Neural cell (in vitro differentiated cells): ENCODE measurements around the gene SKI. TPM values are rescaled to one million over a fixed set of nuclear protein-coding genes. Genes with fewer than 3 reads are reported as not detected.

Experiments
- H2AFZ ChIP-seq: fragments of 200-600, 300-800 bp; sonication (generic), shearing (Covaris generic); 2 replicates; pipeline ENCODE4 v1.6.0; 2014; ENCODE audit warnings: low read depth, mild to moderate bottlenecking, antibody characterized with exemption, low read length, moderate library complexity
- H3F3A ChIP-seq: fragments of 200-600 bp; shearing (Covaris generic); 2 replicates; pipeline ENCODE4 v1.6.1; 2016; ENCODE audit warnings: mild to moderate bottlenecking, moderate library complexity, mixed read lengths, antibody characterized with exemption, low read length; ENCODE audit not compliant: insufficient read depth, poor library complexity, severe bottlenecking
- H3K27ac ChIP-seq: fragments of 200-600, 300-800 bp; sonication (generic), shearing (Covaris generic); 2 replicates; pipeline ENCODE4 v1.5.1; 2014; ENCODE audit warnings: mild to moderate bottlenecking, low read length, moderate library complexity
- H3K27me3 ChIP-seq: fragments of 300-800, 200-600 bp; sonication (generic), shearing (Covaris generic); 2 replicates; pipeline ENCODE4 v1.6.0; 2014; ENCODE audit warnings: mild to moderate bottlenecking, low read depth, low read length, moderate library complexity; ENCODE audit not compliant: insufficient read depth
- H3K36me3 ChIP-seq: fragments of 300-800, 200-600 bp; sonication (generic), shearing (Covaris generic); 2 replicates; pipeline ENCODE4 v1.5.1; 2014; ENCODE audit warnings: mild to moderate bottlenecking, antibody characterized with exemption, low read length, moderate library complexity; ENCODE audit not compliant: insufficient read depth
- H3K4me2 ChIP-seq: fragments of 300-800, 200-600 bp; sonication (generic), shearing (Covaris generic); 2 replicates; pipeline ENCODE4 v1.6.0; 2014; ENCODE audit warnings: mild to moderate bottlenecking, low read length
- H3K4me3 ChIP-seq: fragments of 300-800, 200-600 bp; sonication (generic), shearing (Covaris generic); 2 replicates; pipeline ENCODE4 v1.5.1; 2014; ENCODE audit warnings: mild to moderate bottlenecking, low read length, moderate library complexity
- H3K79me2 ChIP-seq: fragments of 200-600 bp; shearing (Covaris generic); replicated peaks from 2 replicates; pipeline ENCODE4 v1.6.0; 2014; ENCODE audit warnings: mild to moderate bottlenecking, low read length, moderate library complexity; ENCODE audit not compliant: insufficient read depth
- H3K9ac ChIP-seq: fragments of 300-800, 200-600 bp; sonication (generic), shearing (Covaris generic); 2 replicates; pipeline ENCODE4 v1.6.1; 2016; ENCODE audit warnings: mild to moderate bottlenecking, low read length, mixed read lengths
- H3K9me2 ChIP-seq: fragments of 200-600 bp; shearing (Covaris generic); 2 replicates; pipeline ENCODE4 v1.6.1; 2016; ENCODE audit warnings: mild to moderate bottlenecking, low read length, mixed read lengths; ENCODE audit not compliant: insufficient read depth
- H3K9me3 ChIP-seq: fragments of 200-600, 300-800 bp; sonication (generic), shearing (Covaris generic); 2 replicates; pipeline ENCODE4 v1.6.1; 2016; ENCODE audit warnings: mild to moderate bottlenecking, mixed run types, low read length, moderate library complexity, mixed read lengths
- H4K20me1 ChIP-seq: fragments of 200-600 bp; shearing (Covaris generic); 2 replicates; pipeline ENCODE4 v1.6.1; 2016; ENCODE audit warnings: mild to moderate bottlenecking, mixed run types; ENCODE audit not compliant: insufficient read depth
- EP300 ChIP-seq: fragments of 450-650 bp; conservative IDR thresholded peaks from 2 replicates; pipeline ENCODE4 v1.6.1; 2014; ENCODE audit warnings: antibody characterized with exemption, mild to moderate bottlenecking, moderate library complexity; ENCODE audit not compliant: poor library complexity, severe bottlenecking
- EZH2 ChIP-seq: fragments of 200-600, 300-800 bp; shearing (Covaris generic), sonication (generic); IDR thresholded peaks from 2 replicates; pipeline ENCODE4 v1.6.1; 2014; ENCODE audit warnings: antibody characterized with exemption, low read length, borderline replicate concordance, mild to moderate bottlenecking; ENCODE audit not compliant: insufficient read depth, poor library complexity, severe bottlenecking
- MXI1 ChIP-seq: fragments of 450-650 bp; conservative IDR thresholded peaks from 2 replicates; pipeline ENCODE4 v1.6.1; 2014; ENCODE audit warnings: antibody characterized with exemption, mild to moderate bottlenecking; ENCODE audit not compliant: poor library complexity, severe bottlenecking
- POLR2AphosphoS5 ChIP-seq: IDR thresholded peaks from 2 replicates; pipeline ENCODE4 v1.6.1; 2012
- RAD21 ChIP-seq: fragments of 450-650 bp; conservative IDR thresholded peaks from 2 replicates; pipeline ENCODE4 v1.6.1; 2014; ENCODE audit warnings: antibody characterized with exemption, mild to moderate bottlenecking, moderate library complexity
- REST ChIP-seq: IDR thresholded peaks from 2 replicates; pipeline ENCODE4 v1.6.1; 2012; ENCODE audit warnings: borderline replicate concordance
- SMC3 ChIP-seq: fragments of 450-650 bp; conservative IDR thresholded peaks from 2 replicates; pipeline ENCODE4 v1.6.1; 2014; ENCODE audit warnings: antibody characterized with exemption, mild to moderate bottlenecking, moderate library complexity; ENCODE audit not compliant: poor library complexity
- TAF1 ChIP-seq: IDR thresholded peaks from 2 replicates; pipeline ENCODE4 v1.6.1; 2012; ENCODE audit warnings: low read depth
- polyA plus RNA-seq: library from polyadenylated mRNA; depleted of rRNA; stranded (reverse); fragments of >200 nt; gene quantifications from 2 replicates; pipeline ENCODE4 v1.2.3, GENCODE V29; 2014
- TF ChIP-seq, protein P1 (sequence below): fragments of 450-650 bp; IDR thresholded peaks from 2 replicates; pipeline ENCODE4 v1.5.1; 2014; ENCODE audit warnings: antibody characterized with exemption, mild to moderate bottlenecking, moderate library complexity; ENCODE audit not compliant: poor library complexity, severe bottlenecking

Gene SKI
- polyA plus RNA-seq, 1 donor from 2014 or later = 4.1 TPM

DNA sequence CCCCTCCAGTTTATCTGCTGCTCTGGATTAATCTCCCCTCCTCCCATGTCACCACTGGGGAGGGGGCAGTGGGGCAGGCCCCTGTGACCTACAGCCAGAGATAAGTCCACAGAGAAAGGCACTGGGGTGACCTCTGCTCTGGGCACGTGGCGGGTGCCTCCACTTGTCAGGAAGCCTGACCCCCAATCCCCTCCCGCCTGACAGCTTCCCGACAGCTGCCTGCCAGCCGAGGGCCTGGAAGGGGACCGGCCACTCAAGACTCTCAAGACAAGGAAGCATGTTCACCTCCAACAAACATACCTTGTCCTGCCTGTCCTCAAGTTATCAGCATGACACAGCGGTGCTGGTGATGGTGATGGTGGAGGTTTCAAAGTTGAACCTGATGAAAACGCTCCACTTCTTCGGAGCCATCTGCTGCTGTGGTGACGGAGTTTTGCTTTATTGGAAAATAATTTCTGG is 30.4 kb upstream of the SKI start:
- no peak for TF ChIP-seq TAF1
- TF ChIP-seq, protein P1, sequence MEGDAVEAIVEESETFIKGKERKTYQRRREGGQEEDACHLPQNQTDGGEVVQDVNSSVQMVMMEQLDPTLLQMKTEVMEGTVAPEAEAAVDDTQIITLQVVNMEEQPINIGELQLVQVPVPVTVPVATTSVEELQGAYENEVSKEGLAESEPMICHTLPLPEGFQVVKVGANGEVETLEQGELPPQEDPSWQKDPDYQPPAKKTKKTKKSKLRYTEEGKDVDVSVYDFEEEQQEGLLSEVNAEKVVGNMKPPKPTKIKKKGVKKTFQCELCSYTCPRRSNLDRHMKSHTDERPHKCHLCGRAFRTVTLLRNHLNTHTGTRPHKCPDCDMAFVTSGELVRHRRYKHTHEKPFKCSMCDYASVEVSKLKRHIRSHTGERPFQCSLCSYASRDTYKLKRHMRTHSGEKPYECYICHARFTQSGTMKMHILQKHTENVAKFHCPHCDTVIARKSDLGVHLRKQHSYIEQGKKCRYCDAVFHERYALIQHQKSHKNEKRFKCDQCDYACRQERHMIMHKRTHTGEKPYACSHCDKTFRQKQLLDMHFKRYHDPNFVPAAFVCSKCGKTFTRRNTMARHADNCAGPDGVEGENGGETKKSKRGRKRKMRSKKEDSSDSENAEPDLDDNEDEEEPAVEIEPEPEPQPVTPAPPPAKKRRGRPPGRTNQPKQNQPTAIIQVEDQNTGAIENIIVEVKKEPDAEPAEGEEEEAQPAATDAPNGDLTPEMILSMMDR = no peak
- TF ChIP-seq SMC3 = no peak
- no peak for TF ChIP-seq MXI1
- Histone ChIP-seq H3K9me3 (no peaks in the 10 kb centered on the region), H3K9ac (no peak overlapping the region), H3F3A (no peaks in the 10 kb centered on the region), H3K27me3 (no peaks in the 10 kb centered on the region), H3K9me2 (no peaks in the 10 kb centered on the region), H3K27ac (no peak overlapping the region), H2AFZ (no peak overlapping the region), H3K36me3 (no peaks in the 10 kb centered on the region), H3K79me2 (peaks cover 3% of the 10 kb centered on the region), H3K4me3 (no peak overlapping the region), H3K4me2 (no peak overlapping the region), H4K20me1 (no peaks in the 10 kb centered on the region)

GRCh38 chr1:2198571-2198970 is 29.5 kb upstream of the SKI start:
- Histone ChIP-seq H3K79me2 (peaks cover 3% of the 10 kb centered on the region), H3F3A (no peaks in the 10 kb centered on the region), H2AFZ (no peak overlapping the region), H3K9me3 (no peaks in the 10 kb centered on the region), H4K20me1 (no peaks in the 10 kb centered on the region), H3K9ac (no peak overlapping the region), H3K9me2 (no peaks in the 10 kb centered on the region), H3K4me2 (no peak overlapping the region), H3K36me3 (no peaks in the 10 kb centered on the region), H3K27ac (no peak overlapping the region), H3K4me3 (no peak overlapping the region), H3K27me3 (no peaks in the 10 kb centered on the region)
- TF ChIP-seq RAD21 = no peak
- no peak for TF ChIP-seq POLR2AphosphoS5
- TF ChIP-seq MXI1 = no peak
- TF ChIP-seq TAF1 = no peak
- TF ChIP-seq EP300 = no peak
- no peak for TF ChIP-seq REST
- no peak for TF ChIP-seq SMC3
- TF ChIP-seq, protein P1 = no peak
- TF ChIP-seq EZH2 = no peak
